Stimulated activated naive CD8-positive, alpha-beta T cell treated with anti-CD3 and anti-CD28 coated beads, Interleukin-15, Interleukin-2, amounts not matched to agents 100 U/mL and 50 U/mL, for 24 hours (primary cell): ENCODE data around the gene GIT1.
A peak's percentile ranks its signal among the peaks of the same experiment; 100 is the strongest.

Experiments
- ATAC-seq: fragments of 150-1000 bp; cut with Tn5 transposase; one replicate; pipeline ENCODE4 v1.10.0; 2021
- DNase-seq: peaks from one replicate; pipeline ENCODE4 v3.0.0; 2021

The GIT1 gene, protein sequence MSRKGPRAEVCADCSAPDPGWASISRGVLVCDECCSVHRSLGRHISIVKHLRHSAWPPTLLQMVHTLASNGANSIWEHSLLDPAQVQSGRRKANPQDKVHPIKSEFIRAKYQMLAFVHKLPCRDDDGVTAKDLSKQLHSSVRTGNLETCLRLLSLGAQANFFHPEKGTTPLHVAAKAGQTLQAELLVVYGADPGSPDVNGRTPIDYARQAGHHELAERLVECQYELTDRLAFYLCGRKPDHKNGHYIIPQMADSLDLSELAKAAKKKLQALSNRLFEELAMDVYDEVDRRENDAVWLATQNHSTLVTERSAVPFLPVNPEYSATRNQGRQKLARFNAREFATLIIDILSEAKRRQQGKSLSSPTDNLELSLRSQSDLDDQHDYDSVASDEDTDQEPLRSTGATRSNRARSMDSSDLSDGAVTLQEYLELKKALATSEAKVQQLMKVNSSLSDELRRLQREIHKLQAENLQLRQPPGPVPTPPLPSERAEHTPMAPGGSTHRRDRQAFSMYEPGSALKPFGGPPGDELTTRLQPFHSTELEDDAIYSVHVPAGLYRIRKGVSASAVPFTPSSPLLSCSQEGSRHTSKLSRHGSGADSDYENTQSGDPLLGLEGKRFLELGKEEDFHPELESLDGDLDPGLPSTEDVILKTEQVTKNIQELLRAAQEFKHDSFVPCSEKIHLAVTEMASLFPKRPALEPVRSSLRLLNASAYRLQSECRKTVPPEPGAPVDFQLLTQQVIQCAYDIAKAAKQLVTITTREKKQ

DNA sequence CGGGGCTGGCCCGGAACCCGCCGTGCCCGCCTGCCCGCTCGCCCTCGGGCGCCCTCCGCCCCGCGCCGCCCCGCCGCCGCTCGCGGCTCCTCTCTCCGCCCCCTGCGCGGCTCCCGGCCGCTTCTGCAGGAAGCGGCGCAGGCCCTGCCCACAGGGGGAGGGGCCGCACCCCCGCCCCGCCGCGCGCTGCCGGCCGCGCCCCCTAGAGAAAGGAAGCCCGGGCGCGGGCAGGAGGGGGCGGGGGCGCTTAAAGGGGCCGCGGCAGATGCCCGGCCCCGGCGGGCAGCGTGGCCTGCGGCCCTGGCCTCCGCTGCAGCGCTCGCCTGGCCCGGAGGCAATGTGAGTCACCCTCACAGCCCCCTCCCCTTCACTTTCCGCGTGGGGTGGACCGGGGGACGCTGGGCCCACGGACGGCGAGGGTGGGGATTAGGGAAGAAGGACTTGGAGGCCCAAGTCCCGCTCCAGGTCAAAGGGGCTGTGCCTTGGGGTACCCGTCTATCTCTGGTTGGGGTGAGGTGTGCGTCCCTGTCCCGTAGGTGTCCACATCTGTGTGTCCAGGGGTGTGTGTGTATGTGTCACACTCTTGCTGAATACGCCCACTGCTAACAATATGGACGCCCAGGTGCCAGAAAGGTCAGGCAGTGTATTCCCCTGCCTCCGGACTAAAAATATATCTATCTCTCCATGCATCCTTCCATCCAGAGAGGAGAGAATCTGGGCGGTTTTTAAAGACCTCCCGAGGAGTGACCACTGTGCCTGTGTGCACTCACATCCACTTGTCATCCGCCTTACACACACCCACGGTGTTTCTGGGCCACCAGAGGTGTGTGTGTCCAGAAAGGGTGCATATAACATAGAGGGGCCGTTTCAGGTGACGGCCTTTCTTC lies at the start of gene GIT1:
TSS of gene GIT1 (minus strand) at position 125 of the 887 bp plus-strand sequence. CDS start 270 bp downstream, outside the sequence.
- ATAC-seq (peak; percentile 69), DNase-seq (peak; percentile 88)

DNA sequence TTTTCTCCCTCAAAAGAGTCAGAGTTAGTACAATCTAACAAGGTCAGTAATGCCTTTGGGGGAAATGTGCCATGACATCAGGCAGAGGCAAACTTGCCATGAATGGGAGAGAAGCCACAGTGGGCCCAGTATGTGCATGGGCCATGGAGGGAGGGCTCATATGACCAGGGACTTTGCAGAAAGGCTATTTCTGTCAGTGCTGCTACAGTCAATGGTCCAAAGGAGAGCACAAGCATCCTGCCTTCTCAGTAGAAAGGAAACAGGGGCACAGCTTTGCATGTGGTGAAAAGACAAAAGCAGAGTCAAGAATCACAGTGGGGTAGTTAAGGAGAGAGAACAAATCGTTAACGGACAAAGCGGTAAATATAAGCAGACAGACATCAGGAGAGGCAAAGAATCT lies 44.4 kb upstream of the GIT1 start:
- ATAC-seq (no peak), DNase-seq (no peak)

DNA sequence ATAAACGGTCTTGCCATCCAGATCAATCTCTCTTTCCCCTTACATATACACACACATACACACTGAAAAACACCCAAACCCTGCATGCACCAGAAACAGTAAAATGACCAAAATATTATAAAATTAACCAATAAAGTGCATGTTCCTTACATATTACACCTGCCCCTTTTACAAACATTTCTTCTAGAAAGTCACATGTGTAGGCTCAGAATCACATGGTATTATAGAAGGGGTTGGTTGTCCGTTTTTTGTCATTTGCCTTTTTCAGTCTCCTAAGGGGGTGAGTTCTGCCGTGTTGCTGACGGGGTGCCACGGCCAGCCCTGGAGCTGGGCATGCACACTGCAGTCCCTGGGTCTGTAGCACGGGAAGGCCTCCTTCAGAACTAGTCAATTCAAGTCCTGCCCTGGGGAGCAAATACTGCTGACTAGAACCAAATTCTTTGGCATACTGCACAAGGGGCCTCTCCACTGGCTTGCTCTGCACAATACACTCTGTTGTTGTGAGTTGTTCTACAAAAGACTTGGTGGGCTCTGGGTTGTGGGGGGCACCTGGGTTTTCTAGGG lies 41.3 kb upstream of the GIT1 start:
- ATAC-seq: no peak

DNA sequence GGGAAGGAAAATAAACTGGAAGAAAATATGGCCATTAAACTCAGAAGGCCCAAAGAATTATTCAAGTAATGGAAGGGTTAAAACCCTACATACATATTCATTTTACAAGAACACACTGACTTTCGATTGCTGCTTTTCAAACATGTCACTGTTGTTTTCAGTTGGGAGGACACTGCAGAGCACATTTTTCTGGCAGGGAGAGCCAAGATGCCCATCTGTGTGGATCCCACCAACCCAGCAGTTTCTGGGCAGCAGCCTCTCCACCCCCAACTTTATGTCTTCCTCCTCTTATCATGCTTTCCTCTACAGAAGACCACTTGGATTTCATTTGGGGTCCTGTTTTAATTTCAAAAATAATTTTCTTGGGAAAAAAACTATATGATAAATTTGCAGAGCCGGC lies 40.4 kb upstream of the GIT1 start:
- DNase-seq: no peak
- no peak for ATAC-seq

More for the DNA sequence above, 41.3 kb upstream of the GIT1 start:
- no peak for DNase-seq

DNA sequence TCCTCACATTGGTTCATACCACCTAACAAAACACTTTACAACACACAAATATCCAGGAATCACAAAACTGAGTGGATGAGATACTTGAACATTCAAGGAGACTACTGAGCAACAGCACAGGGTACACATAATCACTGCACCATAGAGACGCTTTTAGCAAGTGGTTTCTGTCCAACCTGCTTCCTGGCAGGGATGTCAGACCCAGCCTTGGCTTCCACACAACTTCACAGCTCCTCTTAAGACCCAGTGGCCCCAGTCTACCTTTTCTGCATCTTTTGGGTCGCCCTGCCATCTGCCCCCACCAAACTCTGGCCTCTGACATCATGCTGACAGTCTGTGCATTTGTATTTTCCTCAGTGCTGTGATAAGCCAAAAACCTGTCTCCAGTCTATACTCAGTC lies 39.2 kb upstream of the GIT1 start:
- ATAC-seq (no peak), DNase-seq (no peak)

DNA sequence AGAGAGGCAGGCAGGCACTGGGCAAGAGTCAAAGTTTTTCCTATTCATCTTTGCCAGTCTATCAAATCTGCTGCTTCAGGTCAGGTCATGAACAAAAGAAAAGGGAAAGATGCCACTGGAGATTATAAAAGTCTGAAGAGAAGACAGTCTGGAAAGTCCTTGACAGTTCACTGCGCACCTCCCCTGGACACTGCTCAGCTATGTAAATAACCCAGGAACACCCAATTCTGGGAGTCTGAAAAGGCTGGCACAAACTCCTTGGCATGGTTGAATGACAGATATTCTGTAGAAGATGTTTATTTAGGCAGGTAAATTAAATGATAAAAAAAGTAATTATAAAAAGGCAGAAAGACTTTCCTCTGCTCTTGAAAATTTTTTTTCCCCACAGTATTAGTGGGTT lies 38.5 kb upstream of the GIT1 start:
- no peak for DNase-seq
- no peak for ATAC-seq

DNA sequence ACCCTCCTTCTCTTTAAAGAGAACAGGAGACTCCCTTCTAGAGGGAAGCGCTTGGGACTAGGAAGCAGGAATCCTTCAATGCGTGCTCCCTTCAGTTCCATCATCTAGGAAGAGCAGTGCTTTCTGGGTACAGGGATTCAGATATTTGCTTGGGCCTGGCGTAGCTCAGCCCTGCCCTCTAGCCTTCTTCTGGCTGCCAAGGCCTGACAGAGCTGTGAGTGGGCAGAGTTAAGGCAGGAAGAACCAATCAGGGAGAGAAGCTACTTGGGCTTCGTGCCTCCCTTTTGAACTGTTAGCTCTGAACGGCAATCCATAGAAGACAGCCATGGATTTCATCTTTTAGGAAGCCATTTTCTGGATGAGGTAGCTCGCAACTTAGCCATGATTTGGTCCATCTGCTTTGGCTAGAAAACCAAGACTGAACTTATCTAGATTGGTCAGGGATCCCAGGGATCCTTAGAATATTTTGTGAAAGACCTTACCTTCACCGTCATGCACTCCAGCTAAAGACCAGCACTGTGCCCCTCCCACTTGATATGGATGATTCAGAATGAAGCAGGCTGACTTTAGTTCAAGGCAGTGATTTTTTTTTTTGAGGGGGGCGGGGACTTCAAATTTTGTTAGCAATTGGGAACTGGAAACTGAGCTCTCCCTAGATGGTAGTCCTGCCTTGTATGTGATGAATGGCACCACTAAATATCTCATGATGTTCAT lies 35.7 kb upstream of the GIT1 start:
- ATAC-seq (no peak), DNase-seq (no peak)

DNA sequence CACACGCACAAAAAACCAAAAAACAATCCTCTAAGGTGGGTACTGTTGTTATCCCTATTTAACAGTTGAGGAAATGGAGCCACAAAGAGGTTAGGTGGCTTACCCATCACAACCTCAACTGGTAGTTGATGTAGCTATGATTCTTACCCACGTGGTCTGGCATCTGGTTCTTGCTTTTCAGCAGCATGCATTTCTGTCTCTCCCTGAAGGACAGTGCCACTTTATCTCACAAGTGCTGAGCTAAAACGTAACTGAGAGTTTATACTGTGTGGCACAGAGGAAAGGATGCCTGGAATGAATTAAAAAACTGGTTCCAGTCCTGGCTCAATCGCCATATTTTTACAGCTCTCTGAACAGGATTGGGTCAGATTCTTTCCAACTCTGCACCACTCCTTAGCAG lies 35.1 kb upstream of the GIT1 start:
- ATAC-seq: peak; percentile 42
- no peak for DNase-seq

DNA sequence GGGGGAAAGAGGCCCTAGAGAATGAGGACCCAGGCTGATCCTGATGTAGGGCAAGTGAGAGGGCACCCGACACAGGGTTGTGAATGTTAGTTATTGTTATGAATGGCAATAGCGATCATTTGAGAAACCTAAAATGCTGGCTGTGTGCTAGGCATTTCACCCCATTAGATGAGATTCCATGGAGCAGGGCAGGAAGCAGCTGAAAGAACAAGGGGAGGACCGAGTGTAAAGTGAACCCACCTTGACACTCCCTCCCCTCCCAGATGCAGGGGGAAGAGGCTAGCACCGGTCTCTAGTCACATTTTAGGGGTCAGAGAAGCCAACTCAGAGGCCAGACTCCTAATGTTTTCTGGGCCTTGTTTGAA lies 33.8 kb upstream of the GIT1 start:
- DNase-seq: no peak
- ATAC-seq: no peak

DNA sequence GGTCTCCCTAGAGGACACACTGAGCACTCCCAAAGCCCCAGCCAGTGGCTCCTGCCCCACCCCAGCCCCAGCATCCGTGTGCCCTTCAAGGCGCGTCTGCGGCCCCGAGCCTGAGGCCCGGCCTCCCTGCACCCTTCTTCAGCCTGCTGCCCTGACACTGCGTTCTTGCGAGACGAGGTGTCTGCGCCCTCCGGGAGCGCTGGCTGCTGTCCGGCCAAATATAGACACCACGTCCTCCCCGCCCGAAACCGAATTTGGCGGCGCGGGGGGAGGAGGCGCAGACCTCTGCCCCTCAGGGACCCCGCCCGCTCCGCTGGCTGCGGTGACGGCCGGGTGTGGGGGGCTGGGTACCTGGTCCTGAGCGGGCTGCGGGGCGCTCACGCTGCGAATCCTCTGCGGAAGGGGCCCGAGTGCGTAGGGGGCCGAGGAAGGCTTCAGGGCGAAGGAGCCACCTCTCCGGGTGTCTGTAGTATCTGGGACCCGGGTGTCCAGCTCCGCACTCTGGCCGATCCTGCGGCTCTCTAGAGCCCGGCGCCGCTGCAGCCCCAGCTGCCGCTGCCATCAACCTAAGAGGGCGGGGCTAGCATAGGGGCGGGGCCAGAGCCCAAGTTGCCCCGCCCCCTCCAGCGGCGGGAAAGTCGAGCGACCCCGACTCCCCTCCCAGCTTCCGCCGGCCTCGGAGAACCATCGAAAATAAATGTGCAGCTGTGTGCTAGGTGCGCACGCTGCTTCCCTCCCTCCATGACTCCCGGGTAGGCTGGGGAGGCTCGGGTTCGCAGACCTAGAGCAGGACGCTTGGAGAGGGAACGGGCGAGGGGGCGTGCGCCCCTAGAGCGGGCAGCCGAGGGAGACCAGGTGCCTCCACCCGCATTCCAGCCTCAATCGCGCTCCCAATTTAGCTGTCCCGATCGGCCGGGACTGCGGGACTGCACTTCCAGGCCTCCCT lies 33.2 kb upstream of the GIT1 start, which contains the start of gene CORO6:
TSS of gene CORO6 (minus strand) at position 576 of the 946 bp plus-strand sequence. CDS start 1,491 bp downstream, outside the sequence.
- peak; percentile 28 for ATAC-seq
- peak; percentile 83 for DNase-seq

DNA sequence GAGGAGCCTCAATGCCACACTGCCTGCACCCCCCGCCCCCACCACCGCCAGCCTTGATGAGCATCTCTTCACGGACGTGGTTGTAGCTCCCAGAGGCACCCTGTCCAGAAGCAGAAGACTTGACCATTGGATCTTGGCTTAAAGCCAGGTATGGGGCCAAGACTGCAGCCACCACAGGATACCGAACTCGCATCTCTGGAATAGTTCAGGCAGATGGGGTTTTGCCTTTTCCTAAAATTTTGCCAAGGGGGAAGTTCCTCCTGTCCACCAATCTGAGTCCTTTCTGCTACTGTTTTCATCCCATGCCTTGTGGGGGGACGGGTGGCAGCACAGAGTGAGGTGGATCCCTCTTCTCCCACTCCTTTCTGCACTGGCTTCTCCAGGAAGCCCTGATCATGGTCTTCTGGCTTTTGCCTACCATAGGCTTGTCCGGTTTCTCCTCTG lies 32.3 kb upstream of the GIT1 start:
- ATAC-seq: no peak

DNA sequence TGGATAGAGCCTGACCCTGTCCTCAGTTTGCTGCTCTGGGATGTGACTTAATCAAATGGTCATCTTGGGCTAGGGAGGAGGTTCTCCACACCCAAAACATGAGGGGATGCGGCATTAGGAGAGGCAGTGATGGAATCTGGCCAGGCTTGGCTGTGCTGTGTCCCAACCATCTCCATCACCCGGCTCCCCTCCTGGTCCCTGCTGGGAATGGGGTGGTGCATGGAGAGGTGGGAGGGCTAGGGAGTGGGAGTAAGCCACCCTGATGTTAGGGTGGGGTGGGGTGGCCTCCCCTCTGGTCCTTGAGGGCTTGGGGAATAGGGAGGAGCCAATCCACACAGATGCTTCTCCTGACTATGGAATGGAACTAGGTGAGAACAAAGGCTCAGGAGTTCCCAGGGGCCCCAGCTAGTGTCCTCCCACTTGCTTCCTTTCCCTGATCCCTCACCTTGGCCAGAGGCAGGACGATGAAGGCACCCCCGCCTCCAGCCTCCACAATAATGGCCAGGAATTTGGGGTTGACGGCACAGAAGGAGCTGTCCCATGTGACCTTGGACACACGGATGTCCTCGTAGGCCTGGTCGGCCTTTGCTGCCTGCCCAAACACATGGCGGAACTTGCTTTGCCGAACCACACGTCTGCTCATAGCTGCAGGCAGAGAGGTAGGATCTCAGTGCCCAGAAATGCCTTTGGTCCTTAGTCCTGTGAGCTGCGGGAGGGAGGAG lies 31.5 kb upstream of the GIT1 start:
- ATAC-seq (no peak), DNase-seq (no peak)

More for the DNA sequence above, 32.3 kb upstream of the GIT1 start:
- no peak for DNase-seq

DNA sequence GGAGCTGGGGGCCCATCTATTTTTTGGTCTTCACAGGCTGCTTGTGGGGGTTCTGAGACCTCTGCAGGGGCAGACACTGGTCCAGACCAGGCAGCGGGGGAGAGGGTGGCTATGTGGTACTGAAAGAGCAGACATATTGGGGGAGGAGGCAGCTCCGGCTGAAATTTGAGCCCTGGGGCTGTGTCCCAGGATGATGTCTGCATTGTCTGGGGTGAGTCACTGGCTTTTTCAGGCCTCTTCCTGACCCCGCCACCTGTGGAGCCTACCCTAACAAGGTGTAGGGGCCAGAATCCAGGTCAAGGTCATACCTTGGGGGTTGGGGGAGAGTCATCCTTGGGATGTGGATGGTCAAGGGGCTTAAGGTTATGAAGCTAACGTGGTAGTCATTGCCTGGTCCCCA lies 30.8 kb upstream of the GIT1 start:
- ATAC-seq: no peak
- no peak for DNase-seq

DNA sequence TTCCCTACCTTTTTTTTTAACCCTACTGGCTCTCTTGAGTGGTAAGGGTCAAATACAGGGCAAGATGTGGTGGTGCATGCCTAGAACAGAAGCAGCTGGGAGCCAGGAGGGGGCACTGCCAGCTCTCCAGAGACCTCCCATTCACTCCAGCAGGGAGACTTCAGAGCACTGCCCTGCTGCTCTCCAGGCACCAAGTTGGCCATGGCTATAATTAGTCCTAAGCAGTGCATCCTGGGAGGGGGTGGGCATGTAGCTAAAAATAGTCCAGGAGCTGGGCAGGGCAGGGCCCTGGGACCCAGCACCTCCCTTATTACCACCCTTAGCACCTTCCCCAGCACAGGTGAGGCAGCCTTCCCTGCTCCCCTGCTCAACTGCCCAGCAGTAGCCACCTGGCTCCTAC lies 29.8 kb upstream of the GIT1 start:
- ATAC-seq (no peak), DNase-seq (no peak)

DNA sequence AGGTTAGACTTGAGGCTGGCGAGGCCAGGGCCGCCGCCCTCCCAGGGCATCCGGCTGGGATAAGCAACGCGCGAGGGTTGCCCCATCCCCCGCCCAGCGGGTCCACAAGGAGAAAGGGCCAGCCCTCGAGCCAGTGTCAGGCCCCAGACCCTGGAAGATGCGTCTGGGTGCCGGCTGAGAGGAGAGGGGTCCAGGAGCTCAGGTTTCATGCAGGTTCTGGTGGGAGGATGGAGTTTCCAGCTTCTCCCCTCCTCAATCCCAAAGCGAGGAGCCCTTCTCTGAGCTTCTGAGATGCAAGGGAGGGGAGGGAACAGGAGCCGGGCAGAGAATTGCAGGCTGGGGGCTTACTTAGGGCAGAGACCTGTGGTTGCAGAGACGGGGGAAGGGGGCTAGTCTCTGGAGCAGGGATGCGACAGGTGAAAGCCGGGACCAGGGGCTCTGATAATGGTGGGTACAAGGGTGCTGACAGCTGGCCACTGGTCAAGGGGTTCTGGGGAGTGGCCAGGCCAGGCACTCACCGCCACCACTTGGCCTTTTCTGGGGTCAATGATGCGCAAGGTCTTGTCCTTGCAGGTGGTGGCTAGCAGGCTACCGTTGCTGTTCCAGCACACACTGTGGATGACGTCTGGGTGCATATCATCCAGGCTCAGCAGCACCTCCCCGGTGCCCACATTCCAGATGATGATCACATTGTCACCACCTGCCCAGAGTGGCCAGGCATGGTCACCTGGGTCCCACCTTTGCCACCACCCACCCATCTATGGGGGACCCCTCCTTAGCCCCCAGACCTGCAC lies 29.0 kb upstream of the GIT1 start:
- ATAC-seq (no peak), DNase-seq (no peak)

DNA sequence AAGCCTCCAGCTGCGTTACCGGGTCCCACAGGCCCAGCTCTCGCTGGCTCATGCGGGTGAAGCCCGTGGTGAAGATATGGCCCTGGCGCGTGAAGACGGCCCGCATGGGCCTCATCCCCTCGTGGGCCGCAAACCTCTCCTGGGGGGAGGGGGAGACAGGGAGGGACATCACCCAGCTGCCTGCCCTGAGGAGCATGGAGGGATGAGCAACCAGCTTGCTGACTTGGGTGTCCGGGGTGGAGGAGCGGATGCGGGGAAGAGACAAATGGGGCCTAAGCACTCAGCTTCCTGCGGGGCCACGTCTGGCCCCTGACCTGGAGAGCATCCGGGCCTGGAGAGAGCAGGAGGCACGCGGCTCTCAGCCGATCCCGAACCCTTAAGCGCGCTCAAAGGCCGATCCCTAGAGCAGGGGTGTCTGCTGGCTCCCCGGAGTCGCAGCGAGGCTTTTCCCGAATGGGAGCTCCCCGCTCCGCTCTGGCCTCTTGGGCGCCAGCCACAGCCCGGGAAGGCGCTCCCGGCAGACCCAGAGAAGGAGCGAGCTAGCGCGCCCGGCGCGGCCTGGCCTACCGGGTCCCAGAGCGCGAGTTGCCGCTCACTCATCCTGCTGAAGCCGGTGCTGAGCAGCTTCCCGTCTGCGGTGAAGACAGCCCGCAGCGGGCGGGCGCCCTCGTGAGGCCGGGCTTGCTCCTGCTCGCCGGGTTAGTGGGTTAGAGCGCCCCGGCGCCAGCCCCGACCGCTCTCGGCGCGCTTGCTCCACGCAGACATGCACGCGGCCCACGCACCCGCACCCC lies 28.2 kb upstream of the GIT1 start:
- DNase-seq (peak; percentile 91), ATAC-seq (peak; percentile 40)

DNA sequence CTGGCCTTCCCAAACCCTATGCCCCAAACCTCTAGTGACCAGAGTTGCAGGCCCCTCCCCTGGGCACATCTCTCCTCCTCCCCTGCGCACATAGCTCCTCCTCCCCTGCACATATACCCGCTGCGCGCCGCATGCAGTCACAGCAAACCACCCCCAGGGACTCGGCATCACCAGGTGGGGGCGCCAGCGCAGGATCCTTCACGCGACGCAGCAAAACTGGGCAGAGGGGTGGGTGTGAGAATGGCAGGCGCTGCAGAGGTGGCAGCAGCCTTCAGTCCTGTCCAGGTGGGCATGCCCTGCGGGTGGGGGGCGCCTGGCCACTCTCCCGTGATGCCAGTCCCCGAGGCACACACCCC lies 27.7 kb upstream of the GIT1 start:
- DNase-seq (peak; percentile 95), ATAC-seq (peak; percentile 71)
